Astrocyte (in vitro differentiated cells and primary cell): ENCODE data around the gene ATP5MC2. TPM values are rescaled to one million over a fixed set of nuclear protein-coding genes. Genes with fewer than 3 reads are reported as not detected.

Source experiments
- DNase-seq: peaks from one replicate; pipeline ENCODE4 v3.0.0-alpha.2; 2010; ENCODE audit warnings: low read depth
- FAIRE-seq: peaks from 2 replicates; lab custom pipeline; 2011; peaks lifted over from hg19 to GRCh38; lab: Jason Lieb, UNC
- H2AFZ ChIP-seq: 2 replicates; pipeline ENCODE4 v1.6.0; 2012; ENCODE audit warnings: low read depth, low read length, inconsistent platforms
- H3K27ac ChIP-seq: 2 replicates; pipeline ENCODE4 v1.5.1; 2011; ENCODE audit warnings: low read depth, low read length, inconsistent platforms
- H3K27me3 ChIP-seq: 2 replicates; pipeline ENCODE4 v1.6.0; 2011; ENCODE audit warnings: low read length, inconsistent platforms; ENCODE audit not compliant: insufficient read depth
- H3K36me3 ChIP-seq: 2 replicates; pipeline ENCODE4 v1.5.1; 2011; ENCODE audit warnings: low read length, inconsistent platforms; ENCODE audit not compliant: insufficient read depth
- H3K4me1 ChIP-seq: 2 replicates; pipeline ENCODE4 v1.5.1; 2011; ENCODE audit warnings: low read length, inconsistent platforms; ENCODE audit not compliant: insufficient read depth
- H3K4me2 ChIP-seq: 2 replicates; pipeline ENCODE4 v1.6.0; 2012; ENCODE audit warnings: low read length, inconsistent platforms
- H3K4me3 ChIP-seq: 2 replicates; pipeline ENCODE4 v1.5.1; 2011; ENCODE audit warnings: low read depth, mild to moderate bottlenecking, low read length, inconsistent platforms; ENCODE audit not compliant: insufficient read depth
- H3K79me2 ChIP-seq: 2 replicates; pipeline ENCODE4 v1.6.0; 2012; ENCODE audit warnings: mild to moderate bottlenecking, low read length, inconsistent platforms; ENCODE audit not compliant: insufficient read depth
- H3K9ac ChIP-seq: 2 replicates; pipeline ENCODE4 v1.6.0; 2012; ENCODE audit warnings: mild to moderate bottlenecking, low read length, inconsistent platforms
- H3K9me3 ChIP-seq: 2 replicates; pipeline ENCODE4 v1.5.1; 2012; ENCODE audit warnings: low read depth, mild to moderate bottlenecking, low read length, inconsistent platforms; ENCODE audit not compliant: insufficient read depth
- H4K20me1 ChIP-seq: 2 replicates; pipeline ENCODE4 v1.6.0; 2012; ENCODE audit warnings: low read length, inconsistent platforms; ENCODE audit not compliant: insufficient read depth
- H3K27ac Mint-ChIP-seq: one replicate; pipeline ENCODE4 v1.8.0; 2021; ENCODE audit warnings: mild to moderate bottlenecking, mixed read lengths; ENCODE audit not compliant: unreplicated experiment
- H3K27me3 Mint-ChIP-seq: one replicate; pipeline ENCODE4 v1.8.0; 2021; ENCODE audit warnings: low read depth, mixed read lengths; ENCODE audit not compliant: unreplicated experiment
- H3K36me3 Mint-ChIP-seq: one replicate; pipeline ENCODE4 v1.8.0; 2021; ENCODE audit warnings: low read depth, mixed read lengths; ENCODE audit not compliant: unreplicated experiment
- H3K4me1 Mint-ChIP-seq: one replicate; pipeline ENCODE4 v1.8.0; 2021; ENCODE audit warnings: low read depth, mixed read lengths; ENCODE audit not compliant: unreplicated experiment
- H3K4me3 Mint-ChIP-seq: one replicate; pipeline ENCODE4 v1.8.0; 2021; ENCODE audit warnings: mild to moderate bottlenecking, moderate library complexity, mixed read lengths; ENCODE audit not compliant: unreplicated experiment
- H3K9me3 Mint-ChIP-seq: one replicate; pipeline ENCODE4 v1.8.0; 2021; ENCODE audit warnings: mild to moderate bottlenecking, mixed read lengths; ENCODE audit not compliant: unreplicated experiment
- CTCF ChIP-seq: IDR thresholded peaks from 2 replicates; pipeline ENCODE4 v1.5.1; 2011; ENCODE audit warnings: low read depth, mild to moderate bottlenecking, inconsistent platforms, low read length, moderate library complexity; ENCODE audit not compliant: insufficient read depth
- EZH2 ChIP-seq: IDR thresholded peaks from 2 replicates; pipeline ENCODE4 v1.6.1; 2012; ENCODE audit warnings: mild to moderate bottlenecking, low read length, inconsistent platforms; ENCODE audit not compliant: insufficient read depth
- total RNA-seq: library from RNA; stranded (reverse); gene quantifications from 2 replicates; pipeline ENCODE4 v1.2.1, GENCODE V29; 2021

Gene ATP5MC2
- total RNA-seq, 1 donor from 2014 or later, result 237 TPM

GRCh38 chr12:53700567-53700966 is 24.7 kb upstream of the ATP5MC2 start:
- peaks cover 67% of the 10 kb centered on the region for H3K27me3 ChIP-seq
- no peak overlapping the region for H3K27ac ChIP-seq
- no peak overlapping the region for H3K4me3 ChIP-seq

GRCh38 chr12:53699678-53700025 is 23.8 kb upstream of the ATP5MC2 start:
- H3K27me3 Mint-ChIP-seq, result peaks cover 82% of the 10 kb centered on the region
- FAIRE-seq, result no peak
- H3K4me1 Mint-ChIP-seq, result no peaks in the 10 kb centered on the region

More at GRCh38 chr12:53700567-53700966, 24.7 kb upstream of the ATP5MC2 start:
- Mint-ChIP-seq H3K4me1 (no peaks in the 10 kb centered on the region), H3K36me3 (no peaks in the 10 kb centered on the region), H3K4me3 (no peak overlapping the region), H3K27me3 (peaks cover 81% of the 10 kb centered on the region), H3K27ac (no peak overlapping the region), H3K9me3 (no peaks in the 10 kb centered on the region)
- Histone ChIP-seq H3K4me2 (no peak overlapping the region), H3K79me2 (no peaks in the 10 kb centered on the region), H4K20me1 (no peaks in the 10 kb centered on the region), H2AFZ (no peak overlapping the region), H3K36me3 (no peaks in the 10 kb centered on the region), H3K4me1 (peaks cover 11% of the 10 kb centered on the region), H3K9ac (no peak overlapping the region), H3K9me3 (no peaks in the 10 kb centered on the region)
- DNase-seq (no peak), FAIRE-seq (no peak)
- no peak for TF ChIP-seq CTCF
- no peak for TF ChIP-seq EZH2

More at GRCh38 chr12:53699678-53700025, 23.8 kb upstream of the ATP5MC2 start:
- no peak for TF ChIP-seq CTCF
- H3K4me3 ChIP-seq, result no peak overlapping the region
- DNase-seq, result no peak
- no peaks in the 10 kb centered on the region for H4K20me1 ChIP-seq
- no peaks in the 10 kb centered on the region for H3K36me3 ChIP-seq
- no peak overlapping the region for H3K27ac ChIP-seq
- H3K9ac ChIP-seq, result no peak overlapping the region
- no peak overlapping the region for H2AFZ ChIP-seq
- no peak overlapping the region for H3K4me3 Mint-ChIP-seq
- H3K4me2 ChIP-seq, result no peak overlapping the region
- H3K9me3 ChIP-seq, result no peaks in the 10 kb centered on the region
- H3K36me3 Mint-ChIP-seq, result no peaks in the 10 kb centered on the region
- H3K79me2 ChIP-seq, result no peaks in the 10 kb centered on the region
- peaks cover 12% of the 10 kb centered on the region for H3K4me1 ChIP-seq
- no peak overlapping the region for H3K27ac Mint-ChIP-seq
- H3K9me3 Mint-ChIP-seq, result no peaks in the 10 kb centered on the region
- H3K27me3 ChIP-seq, result peaks cover 65% of the 10 kb centered on the region
